Right forelimb (tissue), 1 donor: Measurements from ENCODE around the gene PPP1R12A.

Source experiments
- DNase-seq: peaks from one replicate; pipeline ENCODE4 v3.0.0-alpha.2; 2018

The PPP1R12A gene

DNA sequence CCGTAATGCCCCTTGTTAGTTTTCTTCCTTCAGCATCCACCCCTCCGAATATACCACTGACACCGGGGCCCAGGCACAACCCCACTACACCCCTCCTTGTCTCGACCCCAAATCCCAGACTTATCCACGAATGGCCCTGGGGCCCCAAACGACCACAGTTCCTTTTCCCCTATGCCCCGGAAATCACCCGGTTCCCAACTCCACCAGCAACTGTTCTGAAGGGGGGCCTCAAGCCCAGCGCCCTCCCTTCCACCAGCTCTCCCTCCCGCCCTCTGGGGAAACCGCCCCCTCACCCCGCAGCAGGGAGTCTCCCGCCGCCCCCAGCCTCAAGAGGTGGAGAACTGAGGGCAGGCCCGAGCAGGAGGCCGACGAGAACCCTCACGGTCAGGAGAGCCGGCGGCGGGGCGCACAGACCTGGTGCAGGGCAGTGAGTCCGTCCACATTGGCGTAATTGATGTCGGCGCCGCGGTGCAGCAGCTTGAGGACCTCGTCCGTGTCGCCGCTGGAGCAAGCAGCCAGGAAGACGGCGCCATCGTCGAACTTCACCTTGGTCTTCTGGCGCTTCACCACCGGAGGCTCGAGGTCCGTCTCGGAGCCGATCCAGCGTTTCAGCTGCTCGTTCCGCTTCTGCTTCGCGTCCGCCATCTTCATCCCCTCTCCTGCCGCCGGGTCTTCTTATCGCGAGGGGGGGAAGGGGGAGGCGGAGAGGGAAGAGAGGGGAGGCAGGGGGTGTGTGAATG lies 446 bp downstream of the PPP1R12A start:
- peak; percentile 80 for DNase-seq

DNA sequence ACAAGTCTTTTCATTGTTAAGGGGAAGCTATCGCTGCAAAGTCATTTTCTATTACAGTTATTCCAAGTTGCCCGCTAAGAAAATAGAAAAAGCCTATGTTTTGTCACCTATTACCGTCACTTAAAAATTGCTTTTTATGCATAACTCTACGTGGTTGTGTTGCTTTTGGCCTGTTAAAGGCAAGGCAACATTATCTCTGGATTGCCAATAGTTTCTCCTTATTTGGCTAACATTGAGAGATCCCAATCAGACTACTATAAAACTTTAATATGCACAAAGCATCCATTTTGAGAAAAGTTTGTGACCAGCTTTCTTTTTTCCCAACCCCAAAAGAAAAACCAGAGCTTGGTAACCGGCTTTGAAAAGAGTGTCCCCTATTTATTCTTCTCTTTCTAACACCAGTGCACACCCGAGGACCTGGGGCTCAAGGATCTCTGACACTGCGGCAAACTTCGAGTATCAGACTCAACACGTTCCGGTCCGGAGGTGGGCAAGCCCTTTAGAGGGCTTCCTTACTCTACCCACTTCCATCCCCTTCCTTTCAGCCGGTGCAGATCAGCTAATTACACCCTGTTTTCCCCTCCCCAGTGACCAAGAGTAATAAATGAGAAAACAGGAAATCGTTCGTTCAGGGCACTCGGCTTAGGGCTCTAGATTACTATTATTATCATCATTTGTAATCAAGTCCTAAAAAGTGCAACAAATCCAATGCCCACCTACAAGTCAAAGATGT lies 1.2 kb downstream of the PPP1R12A start:
- peak; percentile 57 for DNase-seq

DNA sequence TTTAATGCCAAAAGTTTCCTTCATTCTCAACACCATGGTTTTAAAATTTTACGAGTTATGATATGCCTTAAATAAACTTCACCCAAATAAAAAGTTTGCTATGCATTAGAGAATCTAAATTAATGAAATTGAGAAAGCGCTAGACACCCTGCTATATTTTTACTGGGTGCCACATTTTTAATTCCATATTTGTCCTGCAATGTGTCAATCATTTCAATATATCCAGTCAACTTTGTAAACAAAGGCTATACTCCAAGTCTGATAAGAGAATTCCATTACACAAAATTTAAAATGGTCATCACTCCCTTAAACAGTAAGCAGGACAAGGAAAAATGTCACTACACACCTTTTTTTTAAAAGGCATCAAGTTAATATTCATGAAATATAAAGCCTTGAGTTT lies 1.9 kb downstream of the PPP1R12A start:
- no peak for DNase-seq

DNA sequence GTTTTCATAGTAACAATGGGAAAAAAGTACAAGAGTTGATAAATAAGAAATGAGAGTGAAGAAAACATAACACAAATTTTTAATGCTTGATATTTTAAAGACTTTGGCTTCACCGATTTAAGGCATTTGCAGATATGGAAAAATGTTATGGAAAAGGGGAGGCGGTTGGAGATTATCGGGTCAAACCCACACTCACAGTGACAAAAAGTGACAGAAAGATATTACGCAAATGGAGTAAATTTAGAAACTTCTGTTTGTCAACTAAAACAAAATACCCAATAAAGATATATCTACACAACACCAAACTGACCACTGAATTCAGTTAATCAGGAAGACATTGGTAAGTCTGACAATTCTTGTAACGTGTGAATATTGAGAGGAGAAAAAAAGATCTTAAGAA lies 2.5 kb downstream of the PPP1R12A start:
- no peak for DNase-seq

DNA sequence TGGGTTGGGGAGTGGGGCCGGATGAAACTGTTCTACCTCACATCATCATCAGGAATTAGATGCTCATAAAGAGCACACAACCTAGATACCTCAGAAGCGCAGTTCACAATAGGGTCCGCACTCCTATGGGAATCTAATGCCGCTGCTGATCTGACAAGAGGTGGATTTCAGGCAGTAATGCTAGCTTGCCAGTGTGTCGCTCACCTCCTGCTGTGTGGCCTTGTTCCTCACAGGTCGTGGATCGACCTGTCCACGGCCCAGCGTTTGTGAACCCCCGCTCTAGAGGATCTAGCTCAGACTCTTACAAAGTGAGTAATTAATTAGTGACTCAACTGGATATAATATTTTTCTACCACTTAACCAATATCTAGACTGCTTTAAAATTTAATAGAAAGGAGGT lies 5.8 kb downstream of the PPP1R12A start:
- no peak for DNase-seq

DNA sequence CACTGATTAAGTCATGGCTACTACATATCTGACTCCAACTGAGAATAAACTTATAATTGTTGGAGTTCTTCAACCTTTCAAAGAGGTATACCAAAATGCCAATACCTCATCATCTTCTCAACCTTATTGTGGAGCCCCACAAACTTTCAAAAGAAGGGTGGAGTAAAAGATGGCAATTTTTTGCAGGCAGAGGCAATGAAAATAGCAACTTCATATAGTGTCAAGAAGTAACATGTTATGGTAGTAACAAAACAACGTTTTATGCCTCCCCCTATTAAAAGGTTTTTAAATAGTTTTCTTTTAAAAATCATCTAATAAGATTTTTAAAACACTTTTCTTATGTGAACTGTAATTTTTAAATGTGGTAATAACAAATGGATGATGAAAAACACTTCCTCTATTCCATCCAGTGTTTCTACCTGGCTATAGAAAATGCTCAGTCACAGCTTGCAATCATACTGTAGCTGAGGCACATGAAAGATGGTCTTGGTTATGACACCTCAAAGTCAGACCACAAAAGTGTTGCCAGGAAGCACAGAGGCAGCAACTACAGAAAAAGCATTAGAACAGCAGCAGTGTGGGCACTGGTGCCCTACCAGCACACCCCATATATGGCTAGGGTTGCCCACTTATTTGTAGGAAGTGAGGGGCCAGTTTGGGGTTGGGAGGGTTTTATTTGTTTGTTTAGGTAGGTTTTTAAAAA lies 7.0 kb downstream of the PPP1R12A start:
- DNase-seq: no peak

DNA sequence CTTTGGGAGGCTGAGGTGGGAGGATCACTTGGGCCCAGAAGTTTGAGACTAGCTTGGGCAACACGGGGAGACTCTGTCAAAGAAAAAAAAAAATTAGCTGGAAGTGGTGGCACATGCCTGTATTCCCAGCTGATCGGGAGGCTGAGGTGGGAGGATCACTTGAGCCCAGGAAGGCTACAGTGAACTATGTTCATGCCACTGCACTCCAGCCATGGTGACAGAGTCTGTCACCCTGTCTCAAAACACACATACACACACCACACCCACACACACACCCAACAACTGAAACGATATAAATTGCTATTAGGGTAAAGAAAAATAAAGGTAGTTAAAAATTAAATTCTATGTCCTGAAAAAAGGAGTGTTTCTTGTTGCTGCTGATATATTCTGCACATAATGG lies 7.9 kb downstream of the PPP1R12A start:
- DNase-seq: no peak

DNA sequence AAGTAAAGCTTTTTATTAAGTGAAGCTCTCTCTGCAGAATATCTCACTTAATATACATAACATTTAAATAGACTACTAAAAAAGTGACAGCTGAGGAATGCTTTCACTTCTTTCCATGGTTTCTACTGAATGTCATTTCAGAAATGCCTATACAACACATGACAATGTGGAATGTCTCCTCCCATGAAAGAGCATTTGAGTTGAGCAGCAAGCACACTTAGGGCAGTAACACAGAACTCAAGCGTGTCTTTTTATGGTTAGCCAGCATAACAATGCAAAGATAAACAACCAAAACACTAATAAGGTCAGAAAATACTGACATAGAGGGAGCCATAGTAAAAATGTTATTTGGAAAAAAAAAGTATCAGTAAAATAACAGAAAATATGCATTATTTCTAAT lies 9.4 kb downstream of the PPP1R12A start:
- no peak for DNase-seq

DNA sequence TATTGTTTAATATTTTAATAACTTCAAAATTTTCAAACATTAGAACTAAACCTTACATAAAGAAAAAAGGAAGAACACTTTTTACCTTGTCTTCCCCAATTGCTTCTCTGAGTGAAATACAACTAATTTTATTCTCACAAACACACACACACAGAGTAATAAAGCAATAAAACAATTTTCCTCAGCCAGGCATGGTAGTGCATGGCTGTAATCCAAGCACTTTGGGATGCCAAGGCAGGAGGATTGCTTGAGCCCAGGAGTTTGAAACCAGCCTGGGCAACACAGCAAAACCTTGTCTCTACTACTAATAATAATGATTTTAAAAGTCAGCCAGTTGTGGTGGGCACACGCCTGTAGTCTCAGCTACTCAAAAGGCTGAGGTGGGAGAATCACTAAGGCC lies 13.1 kb downstream of the PPP1R12A start:
- DNase-seq: no peak

DNA sequence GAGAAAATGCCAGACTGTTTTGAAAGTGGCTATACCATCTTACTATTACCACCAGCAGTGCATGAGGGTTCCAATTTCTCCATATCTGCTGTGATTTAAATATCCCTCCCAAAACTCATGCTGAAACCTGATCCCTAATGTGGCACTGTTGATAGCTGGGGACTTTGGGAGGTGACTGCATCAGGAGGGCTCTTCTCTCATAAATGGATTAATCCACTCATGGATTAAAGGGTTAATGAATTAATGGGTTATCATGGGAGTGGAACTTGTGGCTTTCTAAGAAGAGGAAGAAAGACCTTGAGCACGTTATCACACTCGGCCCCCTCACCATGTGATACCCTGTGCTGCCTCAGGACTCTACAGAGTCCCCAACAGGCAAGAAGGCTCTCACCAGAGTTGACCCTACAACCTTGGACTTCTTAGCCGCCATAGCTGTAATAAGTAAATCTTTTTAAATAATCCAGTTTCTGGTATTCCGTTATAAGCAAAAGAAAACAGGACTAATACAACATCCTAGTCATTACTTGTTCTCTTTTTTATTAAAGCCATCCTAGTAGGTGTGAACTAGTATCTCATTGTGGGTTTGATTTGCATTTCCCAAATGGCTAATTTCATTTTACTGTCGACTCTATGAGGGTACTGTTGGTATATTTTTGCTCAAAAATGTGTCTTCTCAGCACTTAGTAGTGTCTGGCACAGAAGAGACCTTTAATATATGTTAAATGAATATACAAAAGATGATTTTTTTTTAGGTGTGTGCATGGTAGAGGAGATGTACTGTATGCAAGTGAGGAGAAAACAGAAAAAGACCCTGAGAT lies 14.3 kb downstream of the PPP1R12A start:
- DNase-seq: no peak

DNA sequence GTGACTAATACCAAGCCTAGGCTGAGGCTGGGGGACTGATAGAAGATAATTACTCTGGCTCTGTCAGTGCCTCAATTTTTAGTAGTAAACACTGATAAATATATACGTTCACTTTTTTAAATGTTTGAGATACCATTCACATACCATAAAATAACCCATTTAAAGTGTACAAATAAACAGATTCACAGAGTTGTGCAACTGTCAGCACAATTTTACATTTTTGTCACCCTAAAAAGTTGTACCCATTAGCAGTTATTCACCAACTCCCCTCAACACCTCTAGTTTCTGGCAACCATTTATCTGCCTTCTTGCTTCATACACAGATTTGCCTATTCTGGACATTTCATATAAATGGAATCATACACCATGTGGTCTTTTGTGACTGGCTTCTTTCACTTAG lies 15.1 kb downstream of the PPP1R12A start:
- no peak for DNase-seq

DNA sequence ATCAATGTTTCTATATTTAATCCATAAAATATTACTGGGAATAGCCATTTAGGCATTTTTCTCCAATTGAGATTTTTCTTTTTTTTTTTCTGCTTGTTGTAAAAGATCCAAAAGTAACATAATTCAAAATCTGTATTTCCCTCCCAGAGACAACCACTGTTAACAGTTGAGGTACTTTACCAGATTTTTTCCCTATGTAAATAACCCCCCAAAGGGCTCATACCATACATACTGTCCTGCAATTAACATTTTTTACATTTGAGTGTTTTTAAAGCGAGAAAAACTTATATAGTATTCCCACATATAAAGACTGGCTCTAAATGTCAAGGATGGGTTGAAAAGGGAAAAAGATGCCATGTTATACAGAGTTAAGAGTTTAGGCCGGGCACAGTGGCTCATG lies 18.1 kb downstream of the PPP1R12A start:
- DNase-seq: no peak

DNA sequence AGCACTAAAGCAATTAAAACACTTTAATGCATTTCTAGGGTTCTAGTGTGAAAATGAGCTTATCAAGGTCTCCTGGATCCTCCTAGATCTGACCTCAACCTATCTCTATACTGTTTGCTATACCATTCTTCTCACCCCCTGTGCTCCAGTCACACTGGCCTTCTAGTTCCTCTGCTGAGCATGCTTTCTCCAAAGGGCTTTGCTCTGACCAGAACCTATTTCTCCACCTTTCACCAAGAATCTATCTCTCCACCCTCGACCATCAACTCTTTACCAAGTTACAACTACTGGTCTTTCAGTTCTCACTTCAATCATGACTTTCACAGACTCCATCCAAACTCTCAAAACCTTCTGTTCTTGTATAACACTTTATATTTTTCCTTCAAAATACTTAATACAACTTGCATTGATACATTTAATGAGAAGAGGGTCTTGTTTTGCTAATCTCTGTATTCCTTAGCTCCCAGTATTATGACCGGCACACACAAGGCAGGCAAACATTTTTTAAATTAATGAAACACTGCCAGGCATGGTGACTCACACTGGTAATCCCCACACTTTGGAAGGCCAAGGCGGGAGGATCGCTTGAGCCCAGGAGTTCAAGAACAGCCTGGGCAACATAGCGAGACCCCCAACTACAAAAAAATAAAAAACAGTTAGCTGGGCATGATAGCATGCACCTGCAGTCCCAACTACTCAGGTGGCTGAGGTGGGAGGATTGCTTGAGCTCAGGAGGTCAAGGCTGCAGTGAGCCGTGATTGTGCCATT lies 22.8 kb downstream of the PPP1R12A start:
- no peak for DNase-seq

DNA sequence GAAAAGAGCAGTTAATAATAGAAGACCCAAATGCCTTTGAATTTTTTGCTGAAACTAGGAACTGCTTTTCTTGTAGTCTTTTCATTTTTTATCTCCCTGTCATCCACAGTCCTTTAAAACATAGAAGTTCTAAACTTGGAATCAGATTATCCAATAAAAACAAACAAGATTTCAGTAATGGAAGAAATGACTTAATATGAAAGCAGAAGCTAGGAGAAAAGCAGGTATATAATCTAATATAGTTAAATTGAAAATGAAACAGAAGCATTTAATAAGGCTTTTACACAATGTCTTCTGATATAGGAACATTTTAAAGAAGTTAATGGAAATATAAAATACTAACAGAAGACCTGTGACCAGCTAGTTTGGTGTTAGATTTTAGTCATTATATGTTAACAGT lies 26.5 kb downstream of the PPP1R12A start:
- DNase-seq: no peak

DNA sequence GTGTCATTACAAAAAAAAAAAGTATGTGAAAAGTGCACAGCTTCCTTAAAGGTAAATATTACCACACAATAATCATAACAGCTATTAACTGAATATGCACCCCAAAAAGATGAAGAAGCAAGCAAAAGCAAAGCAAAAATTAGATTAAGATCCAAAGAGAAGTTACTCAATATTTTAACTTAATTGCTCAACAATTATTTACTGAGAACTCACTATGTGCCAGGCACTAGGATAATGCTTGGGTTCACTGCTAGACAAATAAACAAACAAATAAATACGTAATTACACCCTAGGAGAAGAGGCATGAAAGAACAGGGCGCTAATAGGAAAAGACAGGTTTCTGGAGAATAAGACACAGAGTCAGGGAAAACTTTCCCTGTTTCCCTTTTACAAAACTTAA lies 33.4 kb downstream of the PPP1R12A start:
- no peak for DNase-seq

DNA sequence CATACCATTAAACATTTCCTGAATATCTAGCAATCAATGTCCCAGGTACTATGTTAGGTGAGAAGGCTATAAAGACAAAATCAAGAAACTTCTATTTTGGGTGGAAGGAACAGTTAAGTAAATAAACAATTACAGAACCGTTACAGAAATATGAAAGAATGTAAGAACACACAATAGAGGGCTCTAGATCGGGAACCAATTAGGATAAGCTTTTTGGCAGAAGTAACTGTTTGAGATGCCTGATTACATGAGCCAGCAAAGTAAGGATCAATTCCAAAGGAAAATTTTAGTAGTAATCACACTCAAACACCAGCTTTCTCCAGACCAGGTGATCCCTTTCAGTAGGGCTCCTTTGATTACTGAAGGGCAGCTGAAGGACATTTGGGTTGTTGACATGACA lies 33.9 kb downstream of the PPP1R12A start:
- no peak for DNase-seq

DNA sequence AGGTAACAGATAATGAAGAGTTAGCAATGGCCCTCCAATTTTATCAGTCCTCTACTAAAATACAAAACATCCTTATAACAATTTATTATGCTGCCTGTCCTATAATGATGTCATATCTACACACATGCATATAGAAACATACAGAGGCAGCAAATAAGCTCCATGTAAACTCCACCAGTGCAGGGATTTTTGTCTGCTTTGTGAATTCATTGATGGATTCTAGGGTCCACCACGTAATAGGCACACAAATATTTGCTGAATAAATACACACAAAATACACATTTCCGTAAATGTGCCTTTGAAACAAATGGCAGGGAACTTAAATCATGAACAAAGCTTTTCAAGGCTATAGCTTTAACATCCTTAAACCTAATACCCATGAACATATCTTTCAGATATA lies 34.7 kb downstream of the PPP1R12A start:
- DNase-seq: no peak

DNA sequence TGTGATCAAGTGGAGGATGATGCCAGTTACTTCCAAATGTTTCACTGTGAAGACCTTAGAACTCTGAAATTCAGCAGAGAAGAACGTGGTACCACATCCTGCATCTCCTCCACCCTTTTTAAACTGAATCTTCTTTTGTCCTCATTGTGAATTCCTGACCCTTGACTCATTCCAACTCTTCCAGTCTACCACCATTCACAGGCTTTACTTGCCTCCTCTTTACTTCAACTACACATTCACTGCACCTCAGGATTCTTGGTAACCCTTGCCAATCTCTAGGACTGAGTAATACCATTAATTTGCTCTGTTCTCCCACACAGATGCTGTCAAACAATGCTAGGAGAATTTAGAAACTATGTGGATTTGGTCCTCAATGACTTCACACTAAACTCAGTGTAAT lies 37.3 kb downstream of the PPP1R12A start:
- DNase-seq: no peak

DNA sequence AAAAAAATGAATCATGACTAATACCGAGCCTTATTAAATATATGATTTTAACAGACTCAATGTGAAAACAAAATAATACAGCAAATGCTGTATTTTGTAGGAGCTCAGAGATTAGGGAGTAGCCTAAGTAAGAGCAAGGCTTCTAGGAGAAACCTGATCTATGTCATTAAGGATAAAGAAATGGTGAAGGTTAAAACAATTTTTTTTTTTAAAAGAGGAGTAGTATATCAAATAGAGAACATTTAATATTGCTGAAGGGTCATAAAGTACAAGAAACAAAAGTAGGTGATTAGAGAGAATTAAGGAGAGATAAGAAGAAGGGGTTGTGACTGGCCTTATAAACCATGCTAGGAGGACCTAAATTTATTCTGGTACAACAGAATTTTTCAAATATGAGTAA lies 39.1 kb downstream of the PPP1R12A start:
- no peak for DNase-seq

DNA sequence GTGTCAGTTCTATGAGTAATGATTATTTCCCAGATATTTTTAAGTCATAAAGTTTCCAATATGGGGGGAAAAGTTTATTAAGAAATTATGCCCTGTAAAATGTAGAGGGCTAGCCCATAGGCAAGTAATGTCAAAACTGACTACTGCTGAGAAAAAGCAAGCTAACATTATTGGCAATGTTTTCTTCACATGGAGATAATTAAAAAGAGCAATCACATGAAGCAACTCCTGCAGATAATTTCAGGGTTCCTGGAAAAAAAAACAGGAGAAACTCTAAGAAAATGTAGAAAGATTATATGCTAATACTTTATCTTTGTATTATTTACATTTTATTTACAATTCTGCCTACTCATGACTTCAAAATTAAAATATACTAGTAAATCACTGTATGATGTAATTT lies 39.8 kb downstream of the PPP1R12A start:
- DNase-seq: no peak

DNA sequence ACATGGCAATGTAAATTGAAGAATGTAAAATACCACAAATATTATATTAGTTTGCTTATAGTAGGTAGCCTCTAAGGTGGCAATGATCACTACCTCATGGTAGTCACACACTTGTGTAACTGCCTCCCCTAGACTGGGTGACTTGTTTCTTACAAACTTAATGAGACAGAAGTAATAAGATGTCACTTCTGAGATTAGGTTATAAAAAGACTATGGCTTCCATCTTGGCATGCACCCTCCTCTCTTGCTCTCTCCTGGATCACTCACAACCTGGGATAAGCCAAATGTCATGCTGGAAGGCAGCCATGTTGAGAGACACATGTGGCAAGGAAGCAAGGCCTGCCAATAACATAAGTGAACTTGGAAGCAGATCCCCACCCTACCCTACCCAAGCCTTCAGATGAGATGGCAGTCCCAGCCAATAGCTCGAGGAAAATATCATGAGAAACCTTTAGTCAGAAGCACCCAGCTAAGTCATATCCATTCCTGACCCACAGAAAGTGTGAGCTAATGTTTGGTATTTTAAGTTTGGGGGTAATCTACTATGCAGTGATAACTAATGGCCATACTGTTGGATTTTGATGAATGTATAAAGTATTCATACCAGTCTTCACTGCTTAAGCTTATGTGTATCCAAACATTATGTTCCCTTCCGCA lies 43.3 kb downstream of the PPP1R12A start:
- no peak for DNase-seq

DNA sequence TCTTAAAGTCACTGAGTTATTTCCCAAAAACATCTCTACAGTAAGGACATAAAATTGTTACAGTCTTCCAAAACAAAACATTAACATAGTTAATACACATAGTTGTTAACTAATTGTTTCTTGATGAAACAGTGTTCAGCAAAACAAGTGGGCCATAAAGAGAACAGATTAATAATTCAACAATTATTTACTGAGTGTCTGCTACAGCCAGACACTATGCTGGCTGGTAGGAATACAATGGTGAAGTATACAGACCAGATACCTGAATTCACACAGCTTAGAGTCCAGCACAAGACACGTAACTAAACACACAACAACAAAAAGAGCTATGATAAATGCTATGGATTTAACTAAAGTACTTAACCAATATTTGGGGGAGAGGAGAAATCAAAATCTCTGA lies 47.0 kb downstream of the PPP1R12A start:
- no peak for DNase-seq
